HL-60 (cell line): ENCODE measurements around the gene SYTL3.

Experiments
- DNase-seq, 2 experiments: peaks; one replicate each; pipeline ENCODE4 v3.0.0-alpha.2; 2010 to 2020; ENCODE audit warnings: low read depth in 1 of 2, low spot score in 1 of 2
- H3K27ac ChIP-seq: fragments of 250-450 bp; sonication (Bioruptor Pico); replicated peaks from 2 replicates; pipeline ENCODE4 v1.5.1; 2020; ENCODE audit warnings: mild to moderate bottlenecking, moderate library complexity
- H3K27me3 ChIP-seq: fragments of 250-450 bp; sonication (Bioruptor Pico); 2 replicates; pipeline ENCODE4 v1.5.1; 2021; ENCODE audit warnings: mild to moderate bottlenecking, moderate library complexity; ENCODE audit not compliant: insufficient read depth, poor library complexity, severe bottlenecking
- H3K4me3 ChIP-seq: replicated peaks from 2 replicates; pipeline ENCODE4 v1.5.1; 2011; ENCODE audit warnings: mild to moderate bottlenecking, control low read depth, low read length; ENCODE audit not compliant: insufficient read depth
- CTCF ChIP-seq: IDR thresholded peaks from one replicate; pipeline ENCODE4 v1.5.1; 2011; ENCODE audit warnings: low read length, control low read depth, inconsistent platforms; ENCODE audit not compliant: insufficient read depth
- GABPA ChIP-seq: IDR thresholded peaks from 2 replicates; pipeline ENCODE4 v1.6.1; 2012; ENCODE audit warnings: low read depth
- POLR2AphosphoS5 ChIP-seq: IDR thresholded peaks from 2 replicates; pipeline ENCODE4 v1.6.1; 2012; ENCODE audit warnings: low read depth
- REST ChIP-seq: IDR thresholded peaks from 2 replicates; pipeline ENCODE4 v1.6.1; 2012; ENCODE audit warnings: low read depth; ENCODE audit not compliant: insufficient replicate concordance
- SPI1 ChIP-seq: IDR thresholded peaks from 2 replicates; pipeline ENCODE4 v1.6.1; 2012; ENCODE audit warnings: low read depth, mild to moderate bottlenecking, borderline replicate concordance

The SYTL3 gene

GRCh38 chr6:158707120-158707820, 57.4 kb downstream of the SYTL3 start:
- H3K4me3 ChIP-seq = no peak overlapping the region
- DNase-seq = no peak
- H3K27ac ChIP-seq = no peak overlapping the region
- no peaks in the 10 kb centered on the region for H3K27me3 ChIP-seq
- TF ChIP-seq POLR2AphosphoS5 (no peak), CTCF (no peak), GABPA (no peak), SPI1 (no peak)

- Histone ChIP-seq H3K4me3 (no peak overlapping the region), H3K27me3 (no peaks in the 10 kb centered on the region), H3K27ac (no peak overlapping the region)
- no peak for DNase-seq
- TF ChIP-seq GABPA = no peak
- no peak for TF ChIP-seq REST
- no peak for TF ChIP-seq POLR2AphosphoS5
Measured at GRCh38 chr6:158707821-158708195, 58.0 kb downstream of the SYTL3 start.

GRCh38 chr6:158708239-158708638, 58.4 kb downstream of the SYTL3 start:
- no peaks in the 10 kb centered on the region for H3K27me3 ChIP-seq
- no peak for DNase-seq

More at GRCh38 chr6:158708239-158708638, 58.4 kb downstream of the SYTL3 start:
- TF ChIP-seq POLR2AphosphoS5 = no peak
- no peak for TF ChIP-seq GABPA
- TF ChIP-seq SPI1 = no peak
- TF ChIP-seq CTCF = no peak
- TF ChIP-seq REST = no peak
- H3K4me3 ChIP-seq = no peak overlapping the region
- H3K27ac ChIP-seq = no peak overlapping the region
